ENCODE results near the gene SEMA4A. TPM values are rescaled to one million over a fixed set of nuclear protein-coding genes. Genes with fewer than 3 reads are reported as not detected.

The SEMA4A gene
- 0.25 TPM in 1 of 2 replicates, not detected in the other for total RNA-seq (2012; rRNA removed)

DNA sequence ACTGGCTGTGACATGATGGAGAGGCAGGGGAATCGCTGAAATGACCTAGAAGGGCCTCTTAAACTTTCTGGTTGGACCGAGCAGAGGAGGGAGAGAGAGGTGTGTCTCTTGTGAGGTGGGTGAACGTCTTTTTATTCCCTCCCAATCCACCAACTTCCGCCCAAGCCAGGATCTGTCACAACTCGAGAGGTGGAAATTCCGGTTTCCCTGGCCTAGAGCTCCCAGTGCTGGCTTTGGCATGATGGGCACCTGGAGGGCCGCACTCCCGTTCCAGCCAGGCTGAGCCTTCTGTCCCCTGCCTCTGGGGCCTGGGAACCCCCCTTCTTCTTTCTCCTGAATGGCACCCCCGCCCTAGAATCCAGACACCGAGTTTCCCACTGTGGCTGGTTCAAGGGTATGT lies at the start of gene SEMA4A:
Gene SEMA4A (plus strand): TSS at position 224 of the 400 bp plus-strand sequence. CDS start 994 bp downstream, outside the sequence.
- H3K36me3 ChIP-seq (ENCODE audit: insufficient read depth, low read length) = no peaks in the 10 kb centered on the region
- H3K9ac ChIP-seq (ENCODE audit: low read depth, low read length) = no peak within 1 kb of the TSS
- H3K4me1 ChIP-seq (ENCODE audit: control insufficient read depth, insufficient read depth, low read length) = peaks cover 20% of the 10 kb centered on the region
- peaks cover 6% of the 10 kb centered on the region for H3K27me3 ChIP-seq (ENCODE audit: control insufficient read depth, insufficient read depth, low read length)
- no peaks in the 10 kb centered on the region for H3K9me3 ChIP-seq (replicated peaks; ENCODE audit: low read length)
- H3K4me3 ChIP-seq (ENCODE audit: low read length) = no peak within 1 kb of the TSS
- no peak within 1 kb of the TSS for H3K4me2 ChIP-seq (ENCODE audit: low read length)

DNA sequence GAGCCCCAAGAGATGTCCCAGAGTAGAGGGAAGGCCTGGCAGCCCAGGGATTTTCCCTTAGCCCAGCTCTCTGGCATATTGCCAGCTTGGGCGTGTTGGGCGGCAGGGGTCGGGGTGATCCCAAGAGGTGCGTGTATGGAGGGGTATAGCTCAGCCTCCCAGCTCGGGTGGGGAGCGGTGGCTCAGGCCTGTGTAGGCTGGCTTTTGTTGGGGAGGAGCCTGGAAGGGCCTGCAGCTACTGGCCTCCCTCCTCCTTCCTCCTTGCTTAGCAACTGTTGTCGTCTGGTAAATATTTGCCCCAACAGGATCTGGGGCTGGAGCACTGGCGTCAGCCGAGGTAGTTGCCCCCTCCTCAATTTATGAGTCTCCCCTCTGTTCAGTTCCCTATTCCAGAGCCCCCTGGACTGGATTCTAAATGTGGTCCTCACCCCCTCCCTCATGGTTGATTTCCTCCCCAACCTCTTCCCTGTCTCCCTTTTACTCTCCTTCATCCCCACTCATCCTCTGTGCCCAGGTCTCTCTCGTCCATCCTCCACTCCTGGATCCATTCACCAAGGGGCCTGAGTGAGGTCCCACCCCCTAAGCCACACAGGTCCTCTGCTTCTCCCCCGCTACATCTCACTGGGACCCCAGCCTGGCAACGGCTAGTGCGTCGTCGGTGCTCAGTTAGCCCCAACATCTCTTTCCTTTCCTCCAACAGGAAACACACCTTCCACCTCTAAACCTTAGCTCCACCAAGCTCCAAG lies 49.1 kb upstream of the SEMA4A start:
- Histone ChIP-seq H3K9ac (ENCODE audit: low read depth, low read length) (peak overlapping the region; percentile 87), H3K27me3 (ENCODE audit: control insufficient read depth, insufficient read depth, low read length) (no peaks in the 10 kb centered on the region), H3K4me1 (ENCODE audit: control insufficient read depth, insufficient read depth, low read length) (peaks cover 50% of the 10 kb centered on the region), H3K4me3 (ENCODE audit: low read length) (peak overlapping the region; percentile 40), H3K9me3 (replicated peaks; ENCODE audit: low read length) (no peaks in the 10 kb centered on the region), H3K36me3 (ENCODE audit: insufficient read depth, low read length) (no peaks in the 10 kb centered on the region), H3K4me2 (ENCODE audit: low read length) (peak overlapping the region; percentile 73)

DNA sequence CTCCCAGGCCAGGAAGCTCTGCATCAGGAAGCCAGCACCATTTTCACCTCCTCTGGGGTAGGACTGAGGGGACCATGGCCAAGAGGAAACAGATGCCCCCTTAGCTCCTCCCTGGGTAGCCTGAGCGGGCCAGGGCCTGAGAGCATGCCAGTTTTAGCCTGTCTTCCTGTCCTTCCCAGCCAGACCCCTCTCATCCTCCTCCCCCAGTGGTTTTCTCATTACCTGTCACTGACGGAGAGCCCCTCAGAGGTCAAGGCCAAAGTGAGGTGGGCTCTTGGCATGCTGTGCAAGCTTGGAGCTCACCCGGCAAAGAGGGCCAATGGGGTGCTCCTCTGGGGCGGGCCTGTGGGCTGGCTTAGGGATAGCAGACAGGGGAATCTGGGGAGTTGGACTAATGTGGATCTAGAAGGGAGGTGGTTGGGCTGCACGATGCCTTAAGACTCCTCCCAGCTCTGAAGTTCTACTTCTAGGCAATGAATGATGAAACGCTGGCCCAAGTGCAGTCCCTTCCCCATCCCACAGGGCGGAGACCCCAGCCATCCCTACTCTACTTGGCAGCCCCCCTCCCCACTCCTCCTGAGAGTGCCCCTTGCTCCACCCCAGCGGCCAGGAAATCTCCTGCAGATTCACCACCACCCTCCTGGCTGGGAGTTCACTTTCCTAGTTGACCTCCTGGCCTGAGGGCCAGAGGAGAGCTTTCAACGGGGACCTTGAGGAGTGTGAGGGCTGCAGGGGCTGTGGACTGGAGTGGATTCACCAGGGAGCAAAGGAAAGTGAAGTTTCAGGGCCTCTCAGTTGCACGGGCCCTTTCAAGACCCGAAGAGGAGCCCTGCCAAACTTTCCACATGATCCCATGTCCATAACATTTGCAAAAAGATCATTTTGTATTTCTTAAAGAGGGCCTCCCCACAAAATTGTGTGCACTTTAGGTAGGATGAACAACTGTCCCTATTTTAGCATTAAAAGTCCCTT lies 48.2 kb upstream of the SEMA4A start:
- Histone ChIP-seq H3K4me1 (ENCODE audit: control insufficient read depth, insufficient read depth, low read length) (peaks cover 50% of the 10 kb centered on the region), H3K36me3 (ENCODE audit: insufficient read depth, low read length) (no peaks in the 10 kb centered on the region), H3K4me3 (ENCODE audit: low read length) (peak overlapping the region; percentile 59), H3K27me3 (ENCODE audit: control insufficient read depth, insufficient read depth, low read length) (no peaks in the 10 kb centered on the region), H3K9ac (ENCODE audit: low read depth, low read length) (peak overlapping the region; percentile 87), H3K9me3 (replicated peaks; ENCODE audit: low read length) (no peaks in the 10 kb centered on the region), H3K4me2 (ENCODE audit: low read length) (peak overlapping the region; percentile 73)

DNA sequence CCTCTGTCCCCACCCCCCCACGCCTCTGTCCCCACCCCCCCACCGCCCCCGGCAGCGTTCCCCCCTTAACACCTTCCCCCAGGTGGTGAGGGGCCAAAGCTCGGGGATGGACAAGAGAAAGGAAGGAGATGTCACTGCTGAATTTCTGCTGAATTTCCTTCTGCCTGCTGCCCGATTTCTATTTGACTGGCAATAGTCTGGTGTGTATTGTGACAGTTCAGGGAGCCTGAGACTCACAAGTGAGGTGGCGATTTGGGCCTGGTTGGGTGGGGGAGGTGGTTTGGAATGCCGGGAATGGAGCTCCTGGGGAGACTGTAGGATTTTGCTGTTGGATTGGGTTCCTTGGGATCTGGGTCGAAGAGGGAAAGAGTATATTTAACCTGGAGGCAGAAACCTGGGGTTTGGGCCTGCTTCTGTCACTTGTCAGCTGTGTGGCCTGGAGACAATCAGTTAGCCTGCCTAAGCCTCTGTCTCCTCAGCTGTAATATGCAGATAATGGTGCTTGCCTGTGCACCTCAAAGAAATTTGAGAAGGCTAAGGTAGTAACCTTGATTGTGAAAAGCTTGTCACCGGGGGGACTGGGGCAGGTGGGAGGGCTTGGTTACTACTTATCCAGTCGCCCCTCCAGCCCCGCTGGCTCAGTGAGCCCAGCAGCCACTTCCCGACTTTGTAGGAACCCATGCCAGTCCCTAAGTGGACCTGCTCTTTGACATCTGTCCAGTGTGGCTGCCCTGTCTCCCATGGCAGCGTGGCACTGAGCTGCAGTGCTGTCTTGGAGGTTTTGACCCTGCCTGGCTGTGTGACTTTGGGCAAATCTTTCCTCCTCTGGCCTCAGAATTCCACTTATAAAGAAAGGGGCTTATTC lies 46.5 kb upstream of the SEMA4A start:
- peaks cover 55% of the 10 kb centered on the region for H3K4me1 ChIP-seq (ENCODE audit: control insufficient read depth, insufficient read depth, low read length)
- peak overlapping the region; percentile 70 for H3K9ac ChIP-seq (ENCODE audit: low read depth, low read length)
- peak overlapping the region; percentile 49 for H3K4me2 ChIP-seq (ENCODE audit: low read length)
- H3K4me3 ChIP-seq (ENCODE audit: low read length) = no peak overlapping the region
- no peaks in the 10 kb centered on the region for H3K27me3 ChIP-seq (ENCODE audit: control insufficient read depth, insufficient read depth, low read length)
- H3K36me3 ChIP-seq (ENCODE audit: insufficient read depth, low read length) = no peaks in the 10 kb centered on the region
- H3K9me3 ChIP-seq (replicated peaks; ENCODE audit: low read length) = no peaks in the 10 kb centered on the region

DNA sequence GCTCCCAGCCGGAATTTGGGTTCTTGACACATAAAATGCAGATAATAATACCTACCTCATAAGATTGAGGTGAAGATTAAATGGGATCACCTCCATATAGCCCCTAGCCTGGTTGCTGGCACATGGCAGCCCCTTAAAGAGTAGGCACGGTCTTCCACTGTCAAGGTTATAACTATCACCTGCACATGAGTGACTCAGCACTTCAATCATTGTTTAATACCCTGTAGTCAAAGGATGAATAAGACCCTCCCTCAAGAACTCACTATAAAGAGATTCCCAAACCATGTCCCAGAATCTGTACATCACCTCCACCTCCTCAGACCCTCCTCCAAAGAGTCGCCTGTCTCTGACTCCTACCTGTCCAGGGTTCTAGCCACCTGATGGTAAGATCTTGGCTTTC lies 45.3 kb upstream of the SEMA4A start:
- Histone ChIP-seq H3K4me1 (ENCODE audit: control insufficient read depth, insufficient read depth, low read length) (peaks cover 55% of the 10 kb centered on the region), H3K27me3 (ENCODE audit: control insufficient read depth, insufficient read depth, low read length) (no peaks in the 10 kb centered on the region)

DNA sequence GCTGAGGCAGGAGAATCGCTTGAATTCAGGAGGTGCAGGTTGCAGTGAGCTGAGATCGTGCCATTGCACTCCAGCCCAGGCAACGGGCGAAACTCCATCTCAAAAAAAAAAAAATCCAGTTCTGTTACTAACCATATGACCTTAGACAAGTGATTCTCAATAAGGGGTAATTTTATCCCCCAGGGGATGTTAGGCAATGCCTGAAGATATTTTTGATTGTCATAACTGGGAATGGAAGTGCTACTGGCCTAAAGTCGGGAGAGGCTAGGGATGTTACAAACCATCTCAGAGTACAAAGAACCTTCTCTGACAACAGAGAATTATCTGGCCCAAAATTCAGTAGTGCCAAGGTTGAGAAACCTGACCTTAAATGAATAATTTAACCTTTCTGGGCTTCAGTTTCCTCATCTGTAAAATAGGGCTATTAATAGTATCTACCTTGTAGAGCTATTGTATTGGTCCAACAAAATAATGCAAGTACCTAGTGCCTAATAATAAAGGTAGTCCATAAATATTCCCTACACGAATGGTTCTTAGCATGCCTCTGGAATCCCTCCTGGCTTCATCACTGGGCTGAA lies 44.6 kb upstream of the SEMA4A start:
- Histone ChIP-seq H3K9ac (ENCODE audit: low read depth, low read length) (no peak overlapping the region), H3K4me1 (ENCODE audit: control insufficient read depth, insufficient read depth, low read length) (peaks cover 55% of the 10 kb centered on the region), H3K27me3 (ENCODE audit: control insufficient read depth, insufficient read depth, low read length) (no peaks in the 10 kb centered on the region), H3K4me2 (ENCODE audit: low read length) (no peak overlapping the region), H3K4me3 (ENCODE audit: low read length) (no peak overlapping the region), H3K36me3 (ENCODE audit: insufficient read depth, low read length) (no peaks in the 10 kb centered on the region), H3K9me3 (replicated peaks; ENCODE audit: low read length) (no peaks in the 10 kb centered on the region)

More for the DNA sequence above, 45.3 kb upstream of the SEMA4A start:
- no peaks in the 10 kb centered on the region for H3K36me3 ChIP-seq (ENCODE audit: insufficient read depth, low read length)
- H3K9ac ChIP-seq (ENCODE audit: low read depth, low read length) = no peak overlapping the region
- H3K4me3 ChIP-seq (ENCODE audit: low read length) = no peak overlapping the region
- no peak overlapping the region for H3K4me2 ChIP-seq (ENCODE audit: low read length)
- no peaks in the 10 kb centered on the region for H3K9me3 ChIP-seq (replicated peaks; ENCODE audit: low read length)

DNA sequence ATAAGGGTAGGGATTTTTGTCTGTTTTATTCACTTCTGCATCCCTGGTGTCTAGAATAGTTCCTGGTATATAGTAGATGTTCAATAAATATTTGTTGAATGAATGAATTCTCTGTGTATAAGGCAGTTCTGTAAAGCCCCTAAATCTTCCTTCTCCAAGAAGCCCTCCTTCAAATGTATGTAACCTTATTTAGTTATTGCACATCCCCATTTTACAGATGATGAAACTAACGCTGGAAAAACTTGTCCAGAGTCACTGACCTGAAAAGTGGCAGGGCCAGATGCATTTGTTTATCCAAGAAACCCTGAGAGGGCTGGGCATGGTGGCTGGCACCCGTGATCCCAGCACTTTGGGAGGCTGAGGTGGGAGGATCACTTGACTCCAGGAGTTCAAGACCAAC lies 43.1 kb upstream of the SEMA4A start:
- Histone ChIP-seq H3K4me2 (ENCODE audit: low read length) (no peak overlapping the region), H3K9ac (ENCODE audit: low read depth, low read length) (no peak overlapping the region), H3K4me3 (ENCODE audit: low read length) (no peak overlapping the region), H3K9me3 (replicated peaks; ENCODE audit: low read length) (no peaks in the 10 kb centered on the region), H3K36me3 (ENCODE audit: insufficient read depth, low read length) (peaks cover 6% of the 10 kb centered on the region), H3K27me3 (ENCODE audit: control insufficient read depth, insufficient read depth, low read length) (no peaks in the 10 kb centered on the region), H3K4me1 (ENCODE audit: control insufficient read depth, insufficient read depth, low read length) (peaks cover 45% of the 10 kb centered on the region)

DNA sequence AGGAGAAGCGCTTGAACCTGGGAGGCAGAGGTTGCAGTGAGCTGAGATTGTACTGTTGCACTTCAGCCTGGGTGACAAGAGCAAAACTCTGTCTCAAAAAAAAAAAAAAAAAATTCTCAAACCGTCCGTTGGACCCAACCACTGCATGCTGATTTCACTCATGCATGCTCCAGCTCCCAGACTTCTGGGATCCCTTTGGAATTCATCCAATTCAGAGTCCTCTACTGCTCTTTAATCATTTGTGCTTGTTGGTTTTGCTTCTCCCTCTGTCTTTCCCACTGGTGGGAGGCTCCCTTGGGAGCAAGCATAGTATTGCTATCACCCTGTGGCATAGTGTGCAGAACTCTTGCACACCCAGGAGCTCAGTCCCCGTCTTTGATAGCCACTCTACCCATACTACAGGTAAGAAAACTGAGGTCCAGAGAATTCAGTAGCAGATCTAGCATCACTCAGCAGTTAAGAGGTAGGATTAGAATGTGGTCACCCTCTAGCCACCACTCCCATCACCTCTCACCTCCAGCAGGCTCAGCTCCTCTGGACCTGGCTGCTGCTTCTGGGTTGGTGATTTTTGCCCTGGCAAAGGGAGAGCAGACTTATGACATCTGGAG lies 41.9 kb upstream of the SEMA4A start:
- H3K27me3 ChIP-seq (ENCODE audit: control insufficient read depth, insufficient read depth, low read length) = no peaks in the 10 kb centered on the region
- H3K4me2 ChIP-seq (ENCODE audit: low read length) = no peak overlapping the region
- H3K9ac ChIP-seq (ENCODE audit: low read depth, low read length) = peak overlapping the region; percentile 19
- H3K4me1 ChIP-seq (ENCODE audit: control insufficient read depth, insufficient read depth, low read length) = peaks cover 35% of the 10 kb centered on the region
- H3K4me3 ChIP-seq (ENCODE audit: low read length) = no peak overlapping the region
- H3K36me3 ChIP-seq (ENCODE audit: insufficient read depth, low read length) = peaks cover 16% of the 10 kb centered on the region
- H3K9me3 ChIP-seq (replicated peaks; ENCODE audit: low read length) = no peaks in the 10 kb centered on the region

DNA sequence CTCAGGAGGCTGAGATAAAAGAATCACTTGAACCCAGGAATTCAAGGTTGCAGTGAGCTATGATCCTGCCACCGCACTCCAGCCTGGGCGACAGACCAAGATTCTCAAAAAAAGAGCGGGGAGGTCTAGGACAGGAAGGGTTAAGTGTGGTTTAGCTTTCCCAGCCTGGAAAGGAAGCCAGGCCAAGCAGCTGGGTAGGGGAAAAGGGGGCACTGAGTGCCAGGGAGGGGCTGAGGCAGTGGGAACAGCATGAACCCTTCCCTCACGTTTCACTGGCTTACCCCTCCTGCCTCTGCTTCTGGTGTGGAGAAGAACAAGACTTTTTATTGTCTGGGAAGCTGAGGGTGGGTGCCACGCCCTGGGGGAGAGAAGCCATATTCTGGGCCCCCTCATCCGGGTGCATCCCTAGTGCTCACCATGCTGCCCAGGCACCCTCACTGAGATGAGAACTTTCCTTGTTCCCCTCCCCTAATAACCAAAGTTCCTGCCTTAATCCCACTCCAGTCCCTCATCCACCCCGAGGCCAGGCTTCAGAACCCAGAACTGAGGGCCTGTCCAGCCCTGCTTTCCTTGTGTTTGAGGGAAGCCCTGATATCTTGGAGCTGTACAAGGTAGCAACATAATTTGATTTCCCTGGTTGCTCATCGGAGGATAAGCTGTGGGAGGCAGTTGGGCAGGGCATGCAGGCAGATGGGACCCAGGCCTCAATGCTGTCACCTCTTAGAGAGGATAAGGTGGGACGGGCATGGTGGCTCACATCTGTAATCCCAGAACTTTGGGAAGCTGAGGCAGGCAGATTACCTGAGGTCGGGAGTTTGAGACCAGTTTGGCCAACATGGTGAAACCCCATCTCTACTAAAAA lies 40.9 kb upstream of the SEMA4A start:
- H3K4me2 ChIP-seq (ENCODE audit: low read length) = peak overlapping the region; percentile 31
- no peak overlapping the region for H3K4me3 ChIP-seq (ENCODE audit: low read length)
- H3K4me1 ChIP-seq (ENCODE audit: control insufficient read depth, insufficient read depth, low read length) = peaks cover 28% of the 10 kb centered on the region
- no peaks in the 10 kb centered on the region for H3K27me3 ChIP-seq (ENCODE audit: control insufficient read depth, insufficient read depth, low read length)
- H3K9ac ChIP-seq (ENCODE audit: low read depth, low read length) = peak overlapping the region; percentile 19
- peaks cover 18% of the 10 kb centered on the region for H3K36me3 ChIP-seq (ENCODE audit: insufficient read depth, low read length)
- H3K9me3 ChIP-seq (replicated peaks; ENCODE audit: low read length) = no peaks in the 10 kb centered on the region
